HG03159 (cell line): Measurements from ENCODE around the gene SCNN1G.
"Not testable (repeated sequence)": the region's sequence is repeated elsewhere in the genome, so short reads cannot be mapped to it uniquely, and the experiment has no call there.

Experiments used
- ATAC-seq: cut with Tn5 transposase; IDR thresholded peaks from one replicate; pipeline ENCODE4 v1.9.1; 2021; ENCODE audit warnings: mild to moderate bottlenecking, moderate library complexity; ENCODE audit not compliant: unreplicated experiment

SCNN1G gene

GRCh38 chr16:23248261-23249194 is 66.0 kb downstream of the SCNN1G start:
- no peak for ATAC-seq

GRCh38 chr16:23249830-23250229 is 67.3 kb downstream of the SCNN1G start:
- no peak for ATAC-seq

GRCh38 chr16:23252310-23252709 is 69.8 kb downstream of the SCNN1G start:
- ATAC-seq, result no peak

- not testable (repeated sequence) for ATAC-seq
Measured at GRCh38 chr16:23253650-23254049, 71.1 kb downstream of the SCNN1G start.

- no peak for ATAC-seq
Measured at GRCh38 chr16:23254338-23254737, 71.8 kb downstream of the SCNN1G start.

GRCh38 chr16:23255000-23255399 is 72.5 kb downstream of the SCNN1G start:
- ATAC-seq, result no peak

- no peak for ATAC-seq
Measured at GRCh38 chr16:23256440-23256839, 73.9 kb downstream of the SCNN1G start.

- no peak for ATAC-seq
Measured at GRCh38 chr16:23257682-23258081, 75.1 kb downstream of the SCNN1G start.

- no peak for ATAC-seq
Measured at GRCh38 chr16:23258919-23259237, 76.3 kb downstream of the SCNN1G start.
